Ovary (tissue), 10 donors: ENCODE data around the gene COX15. TPM values are rescaled to one million over a fixed set of nuclear protein-coding genes. Genes with fewer than 3 reads are reported as not detected.
A peak's percentile ranks its signal among the peaks of the same experiment; 100 is the strongest.

Experiments used
- DNase-seq, 5 donors: peaks; one replicate each; pipeline ENCODE4 v3.0.0-alpha.2; 2019 to 2020
- H3K27ac ChIP-seq, 2 donors: fragments of 200-600 bp; one replicate each; pipeline versions ENCODE4 v1.5.1 to v1.8.0; 2019 to 2022
- H3K27me3 ChIP-seq: fragments of 200-600 bp; one replicate; pipeline ENCODE4 v1.8.0; 2022
- H3K36me3 ChIP-seq: fragments of 200-600 bp; sonication (generic); one replicate; pipeline ENCODE4 v1.5.1; 2019
- H3K4me1 ChIP-seq: one replicate; pipeline ENCODE4 v1.8.1; 2013; ENCODE audit warnings: mild to moderate bottlenecking, moderate library complexity; ENCODE audit not compliant: insufficient read depth
- H3K4me3 ChIP-seq: fragments of 200-600 bp; sonication (generic); one replicate; pipeline ENCODE4 v1.5.1; 2017
- H3K9me3 ChIP-seq, 2 donors: fragments of 200-600 bp in 1 of 2; sonication (generic) in 1 of 2; one replicate each; pipeline versions ENCODE4 v1.5.1 to v1.8.1; 2013 to 2019; ENCODE audit warnings: mild to moderate bottlenecking in 1 of 2, moderate library complexity in 1 of 2
- CTCF ChIP-seq, 3 donors: fragments of 450-650 bp in 2 of 3; fragments of 200-600 bp in 1 of 3; IDR thresholded peaks; one replicate each; pipeline versions ENCODE4 v1.5.1 to v1.8.0; 2016 to 2022; ENCODE audit warnings: antibody characterized with exemption in 3 of 3, mild to moderate bottlenecking in 1 of 3
- EP300 ChIP-seq: sonication (generic); formaldehyde crosslinking; IDR thresholded peaks from one replicate; pipeline ENCODE4 v1.6.1; 2017; ENCODE audit warnings: antibody characterized with exemption
- POLR2A ChIP-seq: fragments of 450-650 bp; IDR thresholded peaks from one replicate; pipeline ENCODE4 v1.6.1; 2017; ENCODE audit warnings: antibody characterized with exemption, mild to moderate bottlenecking, moderate library complexity
- WGBS, 3 donors: extraction: QIAGEN DNeasy Blood & Tissue Kit in 1 of 3; methylation state at CpG; one replicate each; pipeline versions ENCODE4 v1.1.5 to v1.1.7; 2013 to 2017; 5-methylcytosine and 5-hydroxymethylcytosine counted together
- intact Hi-C, 4 donors: fragments of 100-400 bp; cut with DNase I; formaldehyde crosslinking; loops; one replicate each; pipeline versions ENCODE4 v1.11.0 to v1.15.1; 2022 to 2023
- long read RNA-seq, 3 donors: library from polyadenylated mRNA in 2 of 3; unstranded in 2 of 3; transcript quantifications; one replicate each; pipeline ENCODE4 v2.0.0 and lab custom pipeline, GENCODE V29; 2021 to 2026
- polyA plus RNA-seq, 2 donors: library from polyadenylated mRNA; stranded (reverse); fragments of 200-250 nt in 1 of 2; fragments of 350-450 nt in 1 of 2; fragmentation: Illumina TruSeq in 1 of 2; extraction: RNeasy Lipid Tissue Mini Kit (QIAGEN cat#74804) in 1 of 2; gene quantifications; one replicate each; pipeline ENCODE4 v1.2.3, GENCODE V29; 2013 to 2014
- total RNA-seq, 7 donors: library from RNA; depleted of rRNA in 2 of 7; stranded (reverse); fragments of >200 nt in 2 of 7; fragmentation: NEBNext Ultra II Directional in 3 of 7; extraction: Animal tissue kit (Norgen Biotek cat#: 25700) in 3 of 7; gene quantifications; one replicate each; pipeline versions ENCODE4 v1.1.0 to v1.2.4, GENCODE V29; 2016 to 2023
- donor health status: DM: no; HTN: no; CAD: no; lungs with moderate emphysema.
- donor health status: DM: no; HTN: no; CAD: no.
- donor health status: Bipolar disorder and iron deficiency.
- donor health status: DM: yes; HTN: yes; CAD: no.
- donor health status: DM: no; HTN: no; CAD: no.
- donor health status: DM: yes; HTN: yes; CAD: no.

Gene COX15
- total RNA-seq, result 10 to 100 TPM; 25.2 to 39.7 (median 36.5) TPM
- 10 to 100 TPM; 19.1 to 40.6 TPM for polyA plus RNA-seq
- long read RNA-seq, donor 1, transcript COX15-201 (9 exons, 2,356 nt), result major isoform, 58 of 73 reads
- long read RNA-seq, donor 1, partial matches to known transcripts, result 5 of 73 reads
- long read RNA-seq, donor 1, other reads (novel, unspliced or antisense), result 5 of 73 reads
- long read RNA-seq, donor 2, transcript COX15-201 (9 exons, 2,356 nt), result major isoform, 6 of 12 reads
- long read RNA-seq, donor 2, partial matches to known transcripts, result 5 of 12 reads
- long read RNA-seq, donor 2, other reads (novel, unspliced or antisense), result 0 of 12 reads
- long read RNA-seq, donor 3, transcript COX15-201 (9 exons, 2,356 nt), result major isoform, 51 of 70 reads
- long read RNA-seq, donor 3, partial matches to known transcripts, result 6 of 70 reads
- long read RNA-seq, donor 3, other reads (novel, unspliced or antisense), result 12 of 70 reads

- H3K4me3 ChIP-seq, result peak within 1 kb of the TSS; percentile 78
- H3K9me3 ChIP-seq, result no peaks in the 10 kb centered on the region
- TF ChIP-seq CTCF (IDR thresholded peaks at IDR 0.05), result peak in 1 of 3 donors; percentile 25
- TF ChIP-seq EP300, result no peak
- TF ChIP-seq POLR2A, result peak; percentile 60
- H3K27ac ChIP-seq, result peak within 1 kb of the TSS; percentile 82 to 91
- H3K36me3 ChIP-seq, result no peaks in the 10 kb centered on the region
- H3K27me3 ChIP-seq, result no peaks in the 10 kb centered on the region
- peaks cover 6% of the 10 kb centered on the region for H3K4me1 ChIP-seq
- DNase-seq, result peak; percentile 96 to 99 (median 97)
- intact Hi-C loops, result loop anchor here in 1 of 4 donors (10.0 kb wide), 2 partner anchors 107 to 297 kb away; partner anchors contain the start of genes GOT1 and SLC25A28
- WGBS, 3 donors, result 0 to 1% (median 0%) methylated on average over 71 to 73 of the region's 73 CpGs
Observed at GRCh38 chr10:99732033-99732842, at the start of gene COX15, which contains the start of gene CUTC. Gene COX15, minus strand, starts transcription at chr10:99732127. Its CDS starts 78 bp downstream, at chr10:99732049. Gene CUTC, plus strand, starts transcription at chr10:99732234. Its CDS starts 115 bp downstream, at chr10:99732349.

- intact Hi-C loops, result no loop called here
- no peaks in the 10 kb centered on the region for H3K36me3 ChIP-seq
- no peak overlapping the region for H3K27ac ChIP-seq
- no peaks in the 10 kb centered on the region for H3K27me3 ChIP-seq
- no peaks in the 10 kb centered on the region for H3K4me1 ChIP-seq
- WGBS, 3 donors, result 13 to 30% (median 24%) methylated on average over 4 of the region's 4 CpGs
- TF ChIP-seq POLR2A (no peak), EP300 (no peak), CTCF (IDR thresholded peaks at IDR 0.05) (no peak)
- H3K4me3 ChIP-seq, result no peak overlapping the region
- DNase-seq, result no peak
- no peaks in the 10 kb centered on the region for H3K9me3 ChIP-seq
Observed at GRCh38 chr10:99779335-99779734, 47.4 kb upstream of the COX15 start.

- no peaks in the 10 kb centered on the region for H3K9me3 ChIP-seq
- no peak overlapping the region for H3K4me3 ChIP-seq
- 79 to 95% (median 94%) methylated on average over 1 of the region's 1 CpG for WGBS, 3 donors
- H3K36me3 ChIP-seq, result no peaks in the 10 kb centered on the region
- TF ChIP-seq POLR2A (no peak), CTCF (IDR thresholded peaks at IDR 0.05) (no peak), EP300 (no peak)
- intact Hi-C loops, result no loop called here
- H3K27ac ChIP-seq, result no peak overlapping the region
- no peaks in the 10 kb centered on the region for H3K27me3 ChIP-seq
- H3K4me1 ChIP-seq, result no peaks in the 10 kb centered on the region
- DNase-seq, result no peak
Observed at GRCh38 chr10:99777918-99778714, 46.2 kb upstream of the COX15 start.

GRCh38 chr10:99775850-99776249 lies 43.9 kb upstream of the COX15 start:
- Histone ChIP-seq H3K27me3 (no peaks in the 10 kb centered on the region), H3K27ac (no peak overlapping the region), H3K4me1 (no peaks in the 10 kb centered on the region), H3K36me3 (no peaks in the 10 kb centered on the region), H3K4me3 (no peak overlapping the region), H3K9me3 (no peaks in the 10 kb centered on the region)
- DNase-seq, result no peak
- intact Hi-C loops, result no loop called here
- TF ChIP-seq POLR2A, result no peak
